ENCODE data around the gene PLXNA2. TPM values are rescaled to one million over a fixed set of nuclear protein-coding genes. Genes with fewer than 3 reads are reported as not detected.

PLXNA2 gene
- total RNA-seq, 1 donor from 2014 or later = 38.3 TPM

DNA sequence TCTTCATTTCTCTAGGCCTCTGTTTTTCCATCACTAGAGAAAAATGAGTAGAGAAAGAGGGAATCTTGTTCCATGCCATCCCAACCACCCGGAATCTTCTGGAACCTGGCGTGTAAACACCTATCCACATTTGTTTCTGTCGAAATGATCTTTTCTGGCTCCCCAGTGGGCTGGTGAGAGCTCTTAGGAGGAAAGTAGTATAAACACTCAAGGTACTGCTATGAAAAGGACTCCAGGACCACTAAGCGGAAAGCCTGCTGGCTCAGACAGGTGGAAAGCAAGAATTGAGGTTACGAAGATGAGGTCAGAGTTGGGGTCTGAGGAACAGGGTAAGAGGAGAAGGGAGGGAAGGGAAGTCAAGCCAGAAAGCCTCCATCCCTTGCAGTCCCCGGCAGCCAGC is 90.8 kb downstream of the PLXNA2 start:
- no peak overlapping the region for H3K27ac ChIP-seq
- no peak overlapping the region for H3K4me3 ChIP-seq
- H3K36me3 ChIP-seq = no peaks in the 10 kb centered on the region
- intact Hi-C loops (cut with DNase I) = no loop called here
- no peaks in the 10 kb centered on the region for H3K9me3 ChIP-seq
- no peak for TF ChIP-seq POLR2A (IDR thresholded peaks at IDR 0.05)
- TF ChIP-seq POLR2AphosphoS5 (IDR thresholded peaks at IDR 0.05; ENCODE audit: insufficient read depth in 1 of 2, low read depth in 1 of 2) = no peak
- TF ChIP-seq, protein P1, sequence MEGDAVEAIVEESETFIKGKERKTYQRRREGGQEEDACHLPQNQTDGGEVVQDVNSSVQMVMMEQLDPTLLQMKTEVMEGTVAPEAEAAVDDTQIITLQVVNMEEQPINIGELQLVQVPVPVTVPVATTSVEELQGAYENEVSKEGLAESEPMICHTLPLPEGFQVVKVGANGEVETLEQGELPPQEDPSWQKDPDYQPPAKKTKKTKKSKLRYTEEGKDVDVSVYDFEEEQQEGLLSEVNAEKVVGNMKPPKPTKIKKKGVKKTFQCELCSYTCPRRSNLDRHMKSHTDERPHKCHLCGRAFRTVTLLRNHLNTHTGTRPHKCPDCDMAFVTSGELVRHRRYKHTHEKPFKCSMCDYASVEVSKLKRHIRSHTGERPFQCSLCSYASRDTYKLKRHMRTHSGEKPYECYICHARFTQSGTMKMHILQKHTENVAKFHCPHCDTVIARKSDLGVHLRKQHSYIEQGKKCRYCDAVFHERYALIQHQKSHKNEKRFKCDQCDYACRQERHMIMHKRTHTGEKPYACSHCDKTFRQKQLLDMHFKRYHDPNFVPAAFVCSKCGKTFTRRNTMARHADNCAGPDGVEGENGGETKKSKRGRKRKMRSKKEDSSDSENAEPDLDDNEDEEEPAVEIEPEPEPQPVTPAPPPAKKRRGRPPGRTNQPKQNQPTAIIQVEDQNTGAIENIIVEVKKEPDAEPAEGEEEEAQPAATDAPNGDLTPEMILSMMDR (IDR thresholded peaks at IDR 0.05) = no peak
- H3K27me3 ChIP-seq = no peaks in the 10 kb centered on the region
- peaks cover 19% of the 10 kb centered on the region for H3K4me1 ChIP-seq
- no peak for DNase-seq (ENCODE audit: extremely low spot score in 2 of 2)

DNA sequence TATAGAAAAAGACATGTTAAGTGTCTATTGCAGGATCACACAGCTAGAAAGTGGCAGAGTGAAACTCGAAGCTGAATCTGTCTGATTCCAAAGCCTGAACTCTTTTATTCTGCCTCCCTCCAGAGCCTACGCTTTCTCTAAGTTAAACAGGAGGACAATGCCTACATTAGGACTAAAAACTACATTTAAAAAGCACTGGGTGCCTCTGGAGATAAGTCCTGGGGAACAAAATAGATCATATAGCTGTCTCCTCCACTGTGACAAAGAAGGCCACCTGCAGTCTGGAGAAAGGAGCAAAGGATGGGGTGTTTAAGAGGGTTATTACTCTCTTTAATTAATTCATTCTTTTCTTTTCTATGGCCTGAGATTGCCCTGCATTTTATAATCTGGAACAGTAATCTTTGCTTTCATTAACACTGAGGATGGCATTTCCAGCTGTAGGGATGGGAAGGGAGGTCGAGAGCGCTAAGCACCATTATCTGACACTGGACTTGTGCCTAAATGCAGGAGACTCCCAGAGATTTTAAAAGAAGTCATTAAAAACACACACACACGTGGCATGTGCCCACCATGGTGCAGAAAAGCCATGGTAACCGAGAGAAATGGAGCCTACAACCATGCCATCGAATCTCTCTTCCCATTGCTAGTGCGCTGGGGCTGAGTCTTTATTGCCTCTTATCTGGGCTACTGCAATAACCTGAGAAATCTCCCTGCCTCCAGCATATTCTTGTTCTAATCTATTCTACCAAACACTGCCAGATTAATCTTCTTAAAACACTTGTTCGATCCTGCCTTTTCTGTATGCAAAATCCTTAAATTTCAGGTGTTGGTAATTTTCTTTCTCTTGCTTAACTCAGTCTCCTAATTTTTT is 92.2 kb downstream of the PLXNA2 start:
- Histone ChIP-seq H3K9me3 (no peaks in the 10 kb centered on the region), H3K27ac (no peak overlapping the region), H3K4me3 (no peak overlapping the region), H3K36me3 (no peaks in the 10 kb centered on the region), H3K4me1 (peaks cover 19% of the 10 kb centered on the region), H3K27me3 (no peaks in the 10 kb centered on the region)
- TF ChIP-seq POLR2AphosphoS5 (IDR thresholded peaks at IDR 0.05; ENCODE audit: insufficient read depth in 1 of 2, low read depth in 1 of 2) = no peak
- TF ChIP-seq, protein P1 (IDR thresholded peaks at IDR 0.05) = no peak
- no peak for TF ChIP-seq POLR2A (IDR thresholded peaks at IDR 0.05)
- no peak for DNase-seq (ENCODE audit: extremely low spot score in 2 of 2)
- intact Hi-C loops (cut with DNase I) = no loop called here

DNA sequence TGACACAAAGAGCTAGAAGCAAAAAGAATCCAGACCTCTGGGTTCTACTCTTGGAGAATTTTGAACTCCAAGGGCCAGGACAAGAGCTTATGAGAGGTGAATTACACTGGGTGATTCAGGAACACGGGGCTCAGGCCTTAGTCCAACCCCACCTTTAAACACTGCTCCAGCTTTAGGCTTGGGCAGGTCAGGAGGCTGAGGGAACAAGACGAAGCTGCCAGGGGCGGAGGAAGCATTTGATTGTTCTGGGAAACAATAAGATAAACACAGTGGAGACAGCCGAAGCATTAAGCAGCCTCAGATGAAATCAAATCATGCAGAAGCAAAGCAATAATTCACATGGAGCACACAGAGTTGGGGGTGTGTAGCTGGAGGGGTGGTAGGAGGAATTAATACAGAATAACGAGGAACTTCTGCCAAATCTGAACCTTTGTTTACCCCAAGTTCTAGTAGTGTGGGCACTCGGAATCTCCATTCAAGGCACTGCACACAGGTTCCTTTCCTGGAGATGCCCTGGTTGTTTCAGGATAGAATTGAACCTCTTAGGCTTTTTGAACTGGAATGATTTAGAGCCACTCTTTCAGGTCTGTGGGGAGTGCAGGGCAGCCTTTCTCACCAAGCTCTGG is 93.2 kb downstream of the PLXNA2 start:
- no peak overlapping the region for H3K4me3 ChIP-seq
- no peaks in the 10 kb centered on the region for H3K36me3 ChIP-seq
- intact Hi-C loops (cut with DNase I) = no loop called here
- TF ChIP-seq POLR2A (IDR thresholded peaks at IDR 0.05) = no peak
- TF ChIP-seq, protein P1 (IDR thresholded peaks at IDR 0.05) = no peak
- no peak for TF ChIP-seq POLR2AphosphoS5 (IDR thresholded peaks at IDR 0.05; ENCODE audit: insufficient read depth in 1 of 2, low read depth in 1 of 2)
- no peaks in the 10 kb centered on the region for H3K9me3 ChIP-seq
- H3K4me1 ChIP-seq = peaks cover 19% of the 10 kb centered on the region
- no peaks in the 10 kb centered on the region for H3K27me3 ChIP-seq
- H3K27ac ChIP-seq = no peak overlapping the region
- DNase-seq (ENCODE audit: extremely low spot score in 2 of 2) = no peak

DNA sequence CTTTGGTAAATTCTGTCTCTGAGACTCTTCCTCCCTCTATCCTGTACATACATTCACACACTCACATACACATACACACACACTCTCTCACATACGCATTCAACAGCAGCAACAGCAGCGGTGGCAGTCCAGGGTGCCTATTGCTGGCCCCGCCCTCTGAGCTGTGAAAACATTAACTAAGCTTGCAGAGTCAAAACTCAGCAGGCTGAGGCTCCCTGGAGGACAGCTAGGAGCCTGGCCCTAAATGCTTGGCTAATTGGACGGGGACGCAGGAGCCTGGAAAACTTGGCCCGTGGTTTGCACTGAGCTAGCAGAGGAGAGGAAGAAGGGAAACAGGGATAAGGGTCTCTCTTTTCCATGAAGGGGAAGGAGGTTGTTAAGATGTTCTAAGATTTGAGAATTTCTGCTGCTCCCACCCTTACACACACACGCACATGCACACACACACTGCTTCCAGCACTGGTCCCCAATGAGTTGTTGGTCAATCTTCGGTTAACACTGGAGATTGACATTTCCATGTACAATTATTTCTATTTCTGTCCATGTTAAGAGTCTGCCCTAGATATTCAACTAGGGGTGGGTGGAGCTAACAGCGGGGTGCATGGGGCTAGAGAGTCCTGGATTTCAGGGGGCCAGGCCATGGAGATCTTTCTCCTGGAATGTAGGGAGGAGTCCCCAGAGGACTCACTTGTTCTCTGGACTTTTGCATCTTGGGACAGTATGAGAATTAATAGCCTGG is 94.2 kb downstream of the PLXNA2 start:
- no peak for TF ChIP-seq POLR2A (IDR thresholded peaks at IDR 0.05)
- TF ChIP-seq, protein P1 (IDR thresholded peaks at IDR 0.05) = no peak
- no peak for TF ChIP-seq POLR2AphosphoS5 (IDR thresholded peaks at IDR 0.05; ENCODE audit: insufficient read depth in 1 of 2, low read depth in 1 of 2)
- DNase-seq (ENCODE audit: extremely low spot score in 2 of 2) = no peak
- H3K36me3 ChIP-seq = no peaks in the 10 kb centered on the region
- no peak overlapping the region for H3K4me3 ChIP-seq
- peaks cover 22% of the 10 kb centered on the region for H3K4me1 ChIP-seq
- intact Hi-C loops (cut with DNase I) = no loop called here
- H3K9me3 ChIP-seq = no peaks in the 10 kb centered on the region
- H3K27me3 ChIP-seq = no peaks in the 10 kb centered on the region
- H3K27ac ChIP-seq = no peak overlapping the region

All from vagina (tissue), 2 donors.